ENCODE measurements around the gene VPS11. TPM values are rescaled to one million over a fixed set of nuclear protein-coding genes. Genes with fewer than 3 reads are reported as not detected.
A peak's percentile ranks its signal among the peaks of the same experiment; 100 is the strongest.

VPS11 gene
- total RNA-seq, 1 donor from 2014 or later, result 45.6 TPM

GRCh38 chr11:119024430-119025098, 43.1 kb upstream of the VPS11 start:
- Histone ChIP-seq H3K27me3 (ENCODE audit: low read depth) (no peaks in the 10 kb centered on the region), H3K27ac (peak overlapping the region; percentile 42), H3K36me3 (peaks cover 64% of the 10 kb centered on the region), H3K4me1 (peaks cover 50% of the 10 kb centered on the region), H3K4me3 (peak overlapping the region; percentile 9), H3K9me3 (no peaks in the 10 kb centered on the region)
- ATAC-seq (no peak), DNase-seq (no peak)
- no peak for TF ChIP-seq CTCF (IDR thresholded peaks at IDR 0.05)
- intact Hi-C loops (cut with DNase I), result no loop called here

- H3K27me3 ChIP-seq (ENCODE audit: low read depth), result no peaks in the 10 kb centered on the region
- H3K27ac ChIP-seq, result peak overlapping the region; percentile 42
- peak overlapping the region; percentile 9 for H3K4me3 ChIP-seq
- DNase-seq (no peak), ATAC-seq (no peak)
- H3K9me3 ChIP-seq, result no peaks in the 10 kb centered on the region
- no peak for TF ChIP-seq CTCF (IDR thresholded peaks at IDR 0.05)
- intact Hi-C loops (cut with DNase I), result no loop called here
- peaks cover 50% of the 10 kb centered on the region for H3K4me1 ChIP-seq
- H3K36me3 ChIP-seq, result peaks cover 64% of the 10 kb centered on the region
These were observed 42.5 kb upstream of the VPS11 start for GRCh38 chr11:119025099-119025473.

GRCh38 chr11:119025541-119025940, 42.1 kb upstream of the VPS11 start:
- H3K27me3 ChIP-seq (ENCODE audit: low read depth), result no peaks in the 10 kb centered on the region
- DNase-seq (no peak), ATAC-seq (no peak)
- peak overlapping the region; percentile 42 for H3K27ac ChIP-seq
- H3K4me3 ChIP-seq, result no peak overlapping the region
- peaks cover 47% of the 10 kb centered on the region for H3K4me1 ChIP-seq
- TF ChIP-seq CTCF (IDR thresholded peaks at IDR 0.05), result no peak
- H3K9me3 ChIP-seq, result no peaks in the 10 kb centered on the region
- peaks cover 64% of the 10 kb centered on the region for H3K36me3 ChIP-seq
- intact Hi-C loops (cut with DNase I), result no loop called here

- Histone ChIP-seq H3K9me3 (no peaks in the 10 kb centered on the region), H3K27ac (no peak overlapping the region), H3K36me3 (peaks cover 59% of the 10 kb centered on the region), H3K4me1 (peaks cover 43% of the 10 kb centered on the region), H3K27me3 (ENCODE audit: low read depth) (no peaks in the 10 kb centered on the region), H3K4me3 (no peak overlapping the region)
- intact Hi-C loops (cut with DNase I), result no loop called here
- no peak for TF ChIP-seq CTCF (IDR thresholded peaks at IDR 0.05)
- DNase-seq (no peak), ATAC-seq (no peak)
These were observed 41.4 kb upstream of the VPS11 start for GRCh38 chr11:119025978-119026766.

- Histone ChIP-seq H3K36me3 (peaks cover 51% of the 10 kb centered on the region), H3K9me3 (no peaks in the 10 kb centered on the region), H3K27me3 (ENCODE audit: low read depth) (no peaks in the 10 kb centered on the region), H3K4me3 (no peak overlapping the region), H3K27ac (no peak overlapping the region), H3K4me1 (peaks cover 38% of the 10 kb centered on the region)
- intact Hi-C loops (cut with DNase I), result no loop called here
- ATAC-seq (no peak), DNase-seq (no peak)
- no peak for TF ChIP-seq CTCF (IDR thresholded peaks at IDR 0.05)
These were observed 40.6 kb upstream of the VPS11 start for GRCh38 chr11:119026970-119027369.

Measured in lower lobe of right lung (tissue), 2 donors.